Stimulated activated CD8-positive, alpha-beta memory T cell treated with anti-CD3 and anti-CD28 coated beads, Interleukin-12 subunit alpha, Interleukin-12 subunit beta, amount 100 ng/mL, for 24 hours (primary cell): ENCODE results near the gene KCNH8.
"Not testable (repeated sequence)": the region's sequence is repeated elsewhere in the genome, so short reads cannot be mapped to it uniquely, and the experiment has no call there.

Source experiments
- DNase-seq: peaks from one replicate; pipeline ENCODE4 v3.0.0-alpha.2; 2020; ENCODE audit errors: extremely low read depth

Gene KCNH8

GRCh38 chr3:19173945-19174344 lies 25.6 kb downstream of the KCNH8 start:
- DNase-seq: no peak

DNA sequence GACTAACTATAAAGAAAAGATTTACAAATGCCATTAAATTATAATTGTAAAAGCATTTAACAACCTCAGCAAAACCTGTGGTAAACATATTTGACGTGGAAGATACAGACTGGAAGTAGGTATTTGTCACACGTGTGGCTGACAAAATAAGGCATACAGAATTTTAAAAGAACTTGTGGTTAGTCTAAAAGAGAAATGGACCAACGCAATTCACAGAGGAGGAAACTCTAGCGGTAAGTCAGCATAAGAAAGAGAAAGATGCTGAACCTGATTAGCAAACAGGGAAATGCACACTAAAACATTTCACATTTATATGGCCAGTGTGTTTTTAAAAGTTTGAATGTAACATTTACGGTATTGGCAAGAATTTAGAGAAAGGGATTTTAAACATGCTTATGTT lies 35.3 kb downstream of the KCNH8 start:
- no peak for DNase-seq

GRCh38 chr3:19190126-19190525 lies 41.8 kb downstream of the KCNH8 start:
- DNase-seq: no peak

DNA sequence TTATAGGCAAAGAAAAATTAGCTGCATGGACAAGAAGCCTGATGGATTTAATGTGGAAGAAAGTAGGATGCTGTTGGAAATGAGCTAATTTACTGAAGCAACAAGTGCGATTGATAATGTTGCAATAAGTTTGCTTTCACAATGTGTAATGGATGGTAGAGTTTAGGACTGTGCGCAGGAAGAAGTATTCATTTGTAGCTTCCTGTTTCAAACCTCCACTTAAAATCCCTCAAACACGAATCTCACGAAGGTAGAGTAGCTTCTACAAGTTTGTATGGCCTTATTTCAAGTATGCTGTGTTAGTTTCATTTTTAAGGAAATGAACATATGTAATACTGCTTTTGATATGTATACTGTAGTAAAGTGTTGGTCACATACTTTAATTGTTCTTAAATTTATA lies 42.3 kb downstream of the KCNH8 start:
- DNase-seq: no peak

DNA sequence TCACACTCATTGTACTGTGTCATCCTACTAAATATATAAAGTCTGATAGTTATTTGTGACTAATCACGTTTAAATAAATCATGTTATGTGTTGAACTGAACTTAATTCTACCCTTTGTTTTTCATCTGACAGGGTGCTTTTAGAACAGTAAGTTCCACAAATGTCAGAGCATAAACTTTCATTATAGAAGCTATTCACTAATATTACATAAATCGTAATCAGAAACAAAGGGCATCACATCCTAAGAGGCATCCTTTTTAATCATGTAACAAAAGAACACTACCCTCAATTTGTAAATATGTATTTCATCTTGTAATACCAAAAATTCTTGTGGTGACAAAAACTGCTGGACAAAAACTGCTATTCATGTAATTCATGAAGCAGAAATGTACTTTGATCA lies 50.8 kb downstream of the KCNH8 start:
- DNase-seq: no peak

GRCh38 chr3:19202303-19202702 lies 54.0 kb downstream of the KCNH8 start:
- no peak for DNase-seq

DNA sequence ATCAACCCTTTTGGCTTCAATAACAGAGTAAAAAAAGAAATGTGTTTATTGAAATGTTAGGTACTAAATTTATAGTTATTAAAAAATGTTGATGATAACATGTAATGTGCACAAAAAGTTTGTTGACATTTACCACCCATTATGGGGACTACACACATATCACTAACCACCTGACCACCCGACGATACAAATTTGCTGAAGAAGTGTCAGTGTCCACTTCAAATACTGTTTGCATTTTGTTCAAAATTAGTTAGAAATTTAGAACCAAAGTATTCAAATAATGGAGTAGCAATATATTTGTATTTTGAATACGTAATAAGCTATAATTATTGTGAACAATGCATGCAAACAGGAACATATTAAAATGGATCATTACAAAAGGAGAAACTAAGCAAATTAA lies 54.4 kb downstream of the KCNH8 start:
- DNase-seq: no peak

DNA sequence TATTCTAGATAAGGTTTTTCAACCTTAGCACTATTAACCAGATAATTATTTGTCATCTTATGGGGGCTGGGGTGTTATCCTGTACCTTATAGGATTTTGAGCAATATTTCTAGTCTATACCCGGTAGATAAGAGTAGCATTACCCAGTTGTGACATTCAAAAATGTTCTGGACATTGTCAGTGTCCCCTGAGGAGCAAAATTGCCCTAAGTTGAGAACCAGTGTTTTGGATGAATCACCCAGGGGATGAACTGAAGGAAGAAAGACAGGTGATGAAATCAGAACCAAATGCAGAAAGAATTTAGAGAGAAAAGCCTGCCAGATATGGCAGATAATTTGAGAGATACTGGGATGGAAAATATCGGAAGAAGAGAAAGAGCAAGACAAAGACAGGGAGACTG lies 58.2 kb downstream of the KCNH8 start:
- no peak for DNase-seq

DNA sequence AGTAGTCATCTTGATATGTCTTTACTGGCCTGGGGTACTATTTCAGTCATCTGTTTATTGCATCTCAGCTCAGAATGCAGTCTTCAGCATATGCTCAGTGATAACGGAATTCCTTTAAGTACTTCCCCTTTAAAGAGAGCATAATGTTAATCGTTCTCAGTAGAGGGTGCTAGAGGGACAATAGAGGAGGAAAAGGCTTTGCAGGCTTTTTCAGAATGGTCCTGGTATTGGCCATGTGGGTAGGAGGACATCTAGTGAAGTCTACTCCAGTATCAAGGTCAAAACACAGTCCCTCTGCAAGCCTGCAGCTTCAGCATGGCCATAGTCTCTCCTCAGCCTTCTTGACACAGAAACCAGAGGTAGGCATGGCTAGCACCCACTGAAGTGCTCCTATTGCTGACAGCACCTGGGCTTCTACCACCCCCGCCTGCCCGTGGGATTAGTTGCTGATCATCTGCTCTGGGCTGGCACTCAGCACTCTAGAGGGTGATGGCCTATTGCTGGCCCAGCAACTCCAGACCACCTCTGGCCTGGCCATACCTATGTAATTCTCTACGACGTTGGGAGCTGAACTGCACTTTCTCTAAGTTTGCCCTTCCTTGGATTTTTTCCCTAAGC lies 65.4 kb downstream of the KCNH8 start:
- no peak for DNase-seq

DNA sequence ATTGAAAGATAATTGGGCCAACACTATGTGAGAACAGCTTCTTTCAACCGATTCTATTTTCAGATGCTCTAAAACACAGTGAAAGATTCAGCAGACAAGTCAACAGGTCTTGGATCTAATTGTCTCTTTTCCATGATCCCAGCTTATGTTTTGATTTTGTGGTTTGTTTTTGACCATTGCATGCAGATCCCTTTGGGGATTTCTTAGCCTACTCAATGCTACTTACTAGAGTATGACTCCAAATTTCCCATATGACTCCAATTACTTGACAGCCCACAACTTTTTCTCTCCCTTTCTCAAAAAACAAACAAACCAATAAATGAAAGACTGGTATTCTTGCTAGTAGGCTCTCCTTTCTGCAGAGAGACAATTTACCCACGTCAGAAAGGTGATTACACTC lies 67.1 kb downstream of the KCNH8 start:
- DNase-seq: no peak

GRCh38 chr3:19216669-19217337 lies 68.5 kb downstream of the KCNH8 start:
- DNase-seq: no peak

- no peak for DNase-seq
Observed at GRCh38 chr3:19220311-19220710, 72.0 kb downstream of the KCNH8 start.

GRCh38 chr3:19221081-19221480 lies 72.8 kb downstream of the KCNH8 start:
- DNase-seq: no peak

- no peak for DNase-seq
Observed at GRCh38 chr3:19226479-19226878, 78.2 kb downstream of the KCNH8 start.

DNA sequence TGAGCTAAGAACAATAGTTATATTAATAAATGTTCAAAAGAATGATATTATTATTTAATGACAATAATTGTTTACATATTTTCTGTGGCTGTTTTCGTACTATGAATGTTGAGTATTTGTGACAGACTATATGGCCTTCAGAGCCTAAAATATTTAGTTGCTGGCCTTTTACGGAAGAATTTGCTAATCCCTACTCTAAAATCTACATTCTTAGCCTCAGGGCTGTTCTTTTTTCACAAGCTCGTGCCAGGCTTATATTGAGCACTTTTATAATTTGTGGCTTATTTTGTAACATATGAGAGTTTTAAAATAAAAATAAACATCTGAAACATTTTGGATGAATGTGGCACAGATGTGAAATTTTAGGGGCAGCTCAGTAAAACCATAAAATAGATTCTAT lies 79.9 kb downstream of the KCNH8 start:
- no peak for DNase-seq

DNA sequence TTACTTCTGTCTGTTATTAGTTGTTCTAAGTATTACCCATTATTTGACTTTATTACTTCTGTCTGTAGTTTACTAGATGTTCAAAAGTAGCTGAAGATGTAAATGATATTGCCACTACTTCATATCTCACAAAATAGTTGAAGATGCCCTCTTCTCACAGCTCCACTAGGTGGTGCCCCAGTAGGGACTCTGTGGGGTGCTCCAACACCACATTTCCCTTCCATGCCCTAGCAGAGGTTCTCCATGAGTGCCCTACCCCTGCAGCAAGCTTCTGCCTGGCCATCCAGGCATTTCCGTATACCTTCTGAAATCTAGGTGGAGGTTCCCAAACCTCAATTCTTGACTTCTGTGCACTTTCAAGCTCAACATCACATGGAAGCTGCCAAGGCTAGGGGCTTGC lies 80.8 kb downstream of the KCNH8 start:
- DNase-seq: no peak

DNA sequence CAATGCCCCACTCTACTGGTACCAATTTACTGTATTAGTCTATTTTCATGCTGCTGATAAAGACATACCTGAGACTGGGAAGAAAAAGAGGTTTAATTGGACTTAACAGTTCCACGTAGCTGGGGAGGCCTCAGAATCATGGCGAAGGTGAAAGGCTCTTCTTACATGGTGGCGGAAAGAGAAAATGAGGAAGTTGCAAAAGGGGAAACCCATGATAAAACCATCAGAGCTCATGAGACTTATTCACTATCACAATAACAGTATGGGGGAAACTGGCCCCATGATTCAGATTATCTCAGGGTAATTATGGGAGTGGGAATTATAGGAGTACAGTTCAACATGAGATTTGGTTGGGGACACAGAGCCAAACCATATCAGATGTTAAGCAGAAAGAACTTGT lies 81.6 kb downstream of the KCNH8 start:
- not testable (repeated sequence) for DNase-seq

- no peak for DNase-seq
Observed at GRCh38 chr3:19231792-19232461, 83.6 kb downstream of the KCNH8 start.

- no peak for DNase-seq
Observed at GRCh38 chr3:19232566-19232965, 84.3 kb downstream of the KCNH8 start.

GRCh38 chr3:19233882-19234784 lies 85.8 kb downstream of the KCNH8 start:
- not testable (repeated sequence) for DNase-seq

GRCh38 chr3:19248143-19248542 lies 99.8 kb downstream of the KCNH8 start:
- DNase-seq: no peak

DNA sequence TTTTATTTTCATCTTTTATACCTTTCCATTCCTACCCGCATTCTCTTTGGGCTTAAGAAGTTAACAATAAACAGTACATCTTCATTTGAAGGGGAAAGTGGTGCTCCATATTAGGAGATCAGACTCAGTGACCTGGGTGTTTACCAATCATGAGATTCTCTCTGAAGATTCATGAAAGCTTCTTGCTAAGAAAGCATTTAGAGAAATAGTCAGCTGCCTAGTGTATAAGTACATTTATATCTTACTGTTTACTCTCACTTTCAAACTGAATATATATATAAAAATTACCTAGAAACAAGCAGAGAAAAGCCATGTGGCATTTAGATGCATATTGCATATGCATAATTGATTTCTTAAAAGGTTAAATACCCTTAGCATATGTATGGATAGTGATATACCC lies 100.5 kb downstream of the KCNH8 start:
- no peak for DNase-seq
